ENCODE results near the gene TRIAP1.

The TRIAP1 gene

DNA sequence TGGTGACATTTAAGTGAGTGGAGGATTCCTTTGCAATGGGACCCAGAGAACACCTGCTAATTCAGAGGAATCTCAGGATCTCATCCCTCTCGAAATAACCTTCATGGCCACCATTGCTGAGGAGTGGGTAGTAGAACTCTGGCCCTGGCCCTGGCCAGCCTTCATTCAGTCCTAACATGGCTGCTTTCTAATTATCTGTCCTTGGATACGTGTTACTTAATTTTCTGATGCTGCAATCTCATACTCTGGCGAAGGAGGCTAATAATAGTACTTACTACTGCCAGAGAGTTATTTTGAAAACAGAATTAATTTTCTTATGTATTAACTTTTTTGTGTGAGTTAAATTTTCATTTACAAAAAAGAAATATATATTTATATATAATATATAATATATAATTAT is 20.4 kb downstream of the TRIAP1 start:
- no peak for DNase-seq

DNA sequence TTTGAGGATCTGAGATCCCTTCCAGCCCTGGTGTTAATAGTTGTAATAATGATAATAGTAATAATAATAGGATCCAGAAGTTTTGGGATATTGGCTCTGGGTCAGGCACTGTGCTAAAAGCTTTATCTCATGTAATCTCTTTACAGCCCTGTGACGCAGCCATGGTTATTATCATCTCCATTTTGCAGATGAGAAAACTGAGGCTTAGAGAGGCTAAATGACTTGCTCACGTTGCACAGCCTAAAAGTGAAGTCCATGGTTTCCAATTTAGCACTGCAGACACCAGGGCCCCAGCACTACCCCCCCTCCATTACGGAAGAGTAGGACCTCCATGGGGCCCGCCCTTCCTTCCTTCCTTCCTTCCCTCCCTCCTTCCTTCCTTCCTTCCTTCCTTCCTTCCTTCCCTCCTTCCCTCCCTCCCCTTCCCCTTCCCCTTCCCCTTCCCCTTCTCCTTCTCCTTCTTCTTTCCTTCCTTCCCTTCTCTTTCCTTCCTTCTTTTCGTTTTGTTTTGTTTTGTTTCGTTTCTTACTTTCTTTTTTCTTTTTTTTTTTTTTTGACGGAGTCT is 23.2 kb downstream of the TRIAP1 start:
- no peak for DNase-seq

DNA sequence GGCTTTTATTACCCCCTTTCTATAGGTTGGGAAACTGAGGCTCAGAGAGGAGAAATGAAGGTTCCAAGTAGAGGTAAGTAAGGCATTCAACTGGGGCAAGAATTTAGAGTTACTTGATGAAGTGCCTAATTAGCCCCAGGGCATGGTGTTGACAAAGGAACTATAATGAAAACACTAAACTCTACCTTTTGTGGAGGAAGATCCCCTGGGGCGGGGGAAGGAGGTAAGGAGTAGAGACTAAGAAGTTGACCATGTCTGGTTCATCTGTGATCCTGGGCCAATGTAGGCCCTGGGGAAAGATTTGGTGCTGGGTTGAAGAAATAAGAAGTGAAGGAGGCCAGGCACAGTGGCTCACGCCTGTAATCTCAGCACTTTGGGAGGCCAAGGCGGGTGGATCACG is 24.5 kb downstream of the TRIAP1 start:
- DNase-seq: no peak

DNA sequence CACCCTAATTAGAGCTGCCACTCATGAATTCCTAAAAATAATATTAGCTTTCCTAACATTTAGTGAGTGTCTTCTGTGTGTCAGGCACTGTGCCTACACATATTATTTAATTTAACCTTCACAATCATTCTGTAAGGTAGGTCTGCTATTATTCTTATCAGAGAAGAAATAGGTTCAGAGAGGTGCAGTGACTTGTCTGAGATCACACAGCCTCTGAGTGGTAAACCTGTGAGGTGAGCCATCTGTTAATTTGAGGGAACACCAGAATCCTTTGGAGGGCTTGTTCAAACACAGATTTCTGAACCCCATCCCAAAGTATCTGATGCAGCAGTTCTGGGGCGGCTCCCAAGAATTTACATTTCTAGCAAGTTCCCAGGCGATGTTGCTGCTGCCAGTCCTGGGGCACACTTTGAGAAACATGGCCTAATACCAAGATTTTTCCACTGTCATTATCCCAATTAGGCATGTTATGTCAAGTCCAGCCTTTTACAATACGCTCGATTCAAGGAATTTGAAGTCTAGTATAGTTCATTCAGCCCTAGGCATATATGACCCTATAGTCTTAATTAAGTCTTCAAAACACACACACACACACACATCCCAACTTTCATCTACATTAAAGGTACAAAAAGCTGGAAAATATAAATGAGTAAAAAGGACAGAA is 28.1 kb downstream of the TRIAP1 start:
- DNase-seq: no peak

DNA sequence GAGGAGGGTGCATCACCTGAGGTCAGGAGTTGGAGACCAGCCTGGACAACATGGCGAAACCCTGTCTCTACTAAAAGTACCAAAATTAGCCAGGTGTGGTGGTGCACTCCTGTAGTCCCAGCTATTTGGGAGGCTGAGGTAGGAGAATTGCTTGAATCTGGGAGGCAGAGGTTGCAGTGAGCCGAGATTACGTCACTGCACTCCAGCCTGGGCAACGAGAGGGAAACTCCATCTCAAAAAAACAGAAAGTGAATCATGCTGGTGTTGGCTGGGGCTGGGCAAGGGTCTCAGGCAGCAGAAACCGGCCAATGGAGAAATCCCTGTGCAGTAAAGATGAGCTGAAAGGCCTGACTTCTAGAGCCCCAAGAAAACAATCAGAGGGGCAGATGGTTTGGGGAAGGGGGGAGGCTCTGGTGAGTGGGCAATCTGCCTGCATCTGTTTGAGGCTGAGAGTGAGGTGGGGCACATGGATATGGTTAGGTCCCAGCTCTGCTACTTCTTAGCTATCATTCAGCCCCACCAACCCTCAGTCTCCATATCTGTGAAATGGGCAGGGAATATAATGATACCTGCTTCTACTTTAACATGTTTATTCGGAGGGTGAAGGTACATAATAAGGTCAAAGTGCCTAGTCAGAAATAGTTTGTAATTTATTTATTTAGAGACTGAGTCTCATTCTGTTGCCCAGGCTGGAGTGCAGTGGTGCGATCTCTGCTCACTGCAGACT is 29.5 kb downstream of the TRIAP1 start:
- no peak for DNase-seq

DNA sequence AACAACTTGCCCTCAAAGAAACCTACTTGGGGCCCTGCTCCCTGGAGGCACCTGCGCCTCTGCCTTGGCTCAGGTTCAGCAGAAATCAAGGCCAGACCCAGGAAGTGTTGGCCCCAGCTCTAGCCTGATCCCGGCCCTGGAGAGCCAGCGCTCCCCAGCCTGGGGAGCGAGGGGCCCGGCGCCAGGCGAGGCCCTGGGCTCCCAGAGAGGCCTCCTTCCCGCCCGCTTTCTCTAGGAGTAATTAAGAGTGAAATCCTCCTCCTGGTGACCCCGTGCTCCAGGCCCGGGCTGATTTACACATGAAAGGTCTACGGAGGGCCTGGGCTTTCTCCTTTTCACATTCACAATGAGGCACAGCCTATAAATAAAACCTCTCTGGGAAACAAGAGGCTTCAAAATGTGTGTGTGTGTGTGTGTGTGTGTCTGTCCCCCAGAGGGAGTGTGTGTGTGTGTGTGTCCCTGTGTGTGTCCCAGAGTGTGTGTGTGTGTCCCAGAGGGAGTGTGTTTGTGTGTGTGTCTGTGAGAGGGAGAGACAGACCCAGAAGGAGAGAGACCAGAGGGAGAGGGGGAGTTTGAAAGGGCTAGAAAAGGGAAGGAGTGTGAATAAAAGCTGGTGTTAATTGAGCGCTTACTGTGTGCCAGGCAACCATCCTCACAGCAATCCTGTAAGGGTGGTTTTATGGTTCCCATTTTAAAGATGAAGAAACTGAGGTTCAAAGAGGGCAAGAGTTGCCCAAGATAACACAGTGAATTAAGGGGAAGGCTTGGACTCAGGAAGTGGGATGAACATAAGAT is 32.1 kb downstream of the TRIAP1 start:
- DNase-seq: no peak

DNA sequence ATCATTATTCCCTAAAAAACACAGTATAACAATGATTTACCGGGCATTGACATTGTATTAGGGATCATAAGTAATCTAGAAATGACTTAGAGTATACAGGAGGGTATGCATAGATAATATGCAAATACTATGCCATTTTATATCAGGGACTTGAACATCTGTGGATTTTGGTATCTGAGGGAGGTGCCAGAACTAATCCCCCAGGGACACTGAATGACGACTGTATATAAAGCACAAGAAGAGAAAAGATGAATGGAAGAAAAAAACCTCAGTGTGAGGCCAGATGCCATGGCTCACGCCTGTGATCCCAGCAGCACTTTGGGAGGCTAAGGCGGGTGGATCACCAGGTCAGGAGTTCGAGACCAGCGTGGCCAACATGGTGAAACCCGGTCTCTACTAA is 33.8 kb downstream of the TRIAP1 start:
- no peak for DNase-seq

DNA sequence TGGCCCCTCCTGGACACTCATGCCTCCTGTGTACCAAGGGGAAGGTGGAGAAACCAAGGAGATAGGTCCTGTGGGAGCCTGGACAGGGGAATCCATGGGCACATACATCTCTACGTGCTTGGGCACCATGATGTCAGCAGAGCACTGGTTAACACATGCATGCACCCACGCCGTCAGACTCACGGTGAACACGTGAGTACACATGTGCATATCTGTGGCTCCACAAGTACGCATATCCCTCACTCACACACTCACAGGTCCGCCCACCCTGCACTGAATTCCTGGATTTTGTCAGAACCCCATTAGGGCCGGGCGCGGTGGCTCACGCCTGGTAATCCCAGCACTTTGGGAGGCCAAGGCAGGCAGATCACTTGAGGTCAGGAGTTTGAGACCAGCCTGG is 37.4 kb downstream of the TRIAP1 start:
- DNase-seq: no peak

DNA sequence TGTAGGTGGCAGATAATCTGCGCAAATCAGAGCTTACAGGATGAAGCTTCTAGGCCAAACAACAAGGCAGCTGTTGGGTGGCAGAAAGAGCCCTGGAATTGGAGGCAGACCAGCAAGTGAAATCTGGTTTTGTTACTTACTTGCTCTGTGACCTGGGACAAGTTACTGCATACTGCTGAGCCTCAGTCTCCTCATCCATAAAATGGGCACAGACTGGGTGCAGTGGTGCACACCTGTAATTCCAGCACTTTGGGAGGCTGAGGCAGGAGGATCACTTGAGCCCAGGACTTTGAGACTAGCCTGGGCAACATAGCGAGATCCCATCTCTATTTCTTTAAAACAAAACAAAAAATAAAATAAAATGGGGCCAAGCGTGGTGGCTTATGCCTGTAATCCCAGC is 39.6 kb downstream of the TRIAP1 start:
- DNase-seq: no peak

DNA sequence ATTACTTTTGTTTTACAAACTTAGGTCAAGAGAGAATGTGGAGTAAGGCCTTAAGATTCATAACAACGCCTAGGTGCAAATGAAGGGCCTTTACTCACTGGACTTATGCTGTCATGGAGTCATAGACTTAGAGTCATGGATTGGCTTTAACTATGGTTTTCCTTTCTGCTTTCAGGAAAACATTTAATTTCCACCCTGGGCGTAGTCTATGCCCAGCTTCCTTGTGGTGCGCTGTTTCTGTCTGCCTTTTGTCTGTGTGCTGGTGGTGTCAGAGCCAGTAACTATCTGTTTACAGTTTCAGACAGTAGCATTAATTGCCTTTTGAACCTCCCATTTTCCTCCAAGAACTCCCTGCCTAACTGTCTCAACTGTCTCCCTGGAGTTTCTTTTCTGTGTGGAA is 40.1 kb downstream of the TRIAP1 start:
- DNase-seq: no peak

DNA sequence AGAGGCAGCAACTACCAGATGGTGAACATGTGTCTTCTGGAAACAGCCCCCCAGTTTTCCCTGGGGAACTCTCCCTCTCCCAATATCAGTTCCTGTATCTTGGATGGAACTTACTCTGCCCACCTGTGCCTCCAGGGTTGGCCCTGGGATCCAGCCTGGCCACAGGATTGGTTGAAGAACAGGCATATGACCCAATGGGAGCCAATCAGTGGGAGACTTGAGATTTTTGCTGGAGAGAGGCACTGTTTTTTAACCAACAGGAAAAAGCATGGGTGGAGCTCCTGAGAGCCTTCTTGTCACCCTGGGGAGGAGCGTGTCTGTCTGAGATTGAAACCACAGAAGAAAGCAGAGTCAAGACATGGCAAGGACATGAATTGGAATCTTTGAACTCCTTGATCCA is 41.9 kb downstream of the TRIAP1 start:
- DNase-seq: no peak

DNA sequence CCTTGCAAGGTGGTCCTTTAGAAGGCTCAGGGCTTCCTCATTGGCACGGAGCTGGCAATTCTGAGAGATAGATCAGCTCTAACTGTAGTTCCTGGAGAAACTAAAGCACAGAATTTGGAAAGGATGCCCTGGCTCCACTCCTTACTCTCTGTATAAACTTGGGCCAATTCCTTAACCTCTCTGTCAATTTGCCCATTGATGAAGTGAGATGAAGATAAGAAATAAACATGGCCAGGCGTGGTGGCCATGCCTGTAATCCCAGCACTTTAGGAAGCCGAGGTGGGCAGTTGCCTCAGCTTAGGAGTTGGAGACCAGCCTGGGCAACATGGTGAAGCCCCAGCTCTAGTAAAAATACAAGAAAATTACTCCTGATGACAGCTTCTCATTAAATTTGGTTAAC is 42.3 kb downstream of the TRIAP1 start:
- DNase-seq: no peak

DNA sequence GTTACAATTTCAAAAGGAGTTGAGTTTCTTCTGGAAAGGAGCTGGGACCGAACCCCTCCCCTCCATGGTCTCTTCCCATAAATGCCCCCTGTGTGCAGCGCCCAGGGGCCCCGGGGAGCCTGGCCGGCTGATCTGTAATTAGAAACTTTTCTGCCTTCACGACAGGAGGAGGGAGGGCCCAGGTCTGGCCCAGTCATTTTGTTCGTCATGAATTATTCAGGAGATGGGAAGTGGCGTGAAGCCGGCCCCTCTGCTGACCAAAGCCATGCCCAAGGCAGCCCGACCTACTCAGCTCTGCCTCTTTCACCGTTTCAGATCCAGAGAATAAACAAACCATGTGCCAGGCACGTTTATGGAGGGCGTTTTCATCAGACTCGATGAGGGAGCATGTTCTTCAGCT is 44.0 kb downstream of the TRIAP1 start:
- no peak for DNase-seq

DNA sequence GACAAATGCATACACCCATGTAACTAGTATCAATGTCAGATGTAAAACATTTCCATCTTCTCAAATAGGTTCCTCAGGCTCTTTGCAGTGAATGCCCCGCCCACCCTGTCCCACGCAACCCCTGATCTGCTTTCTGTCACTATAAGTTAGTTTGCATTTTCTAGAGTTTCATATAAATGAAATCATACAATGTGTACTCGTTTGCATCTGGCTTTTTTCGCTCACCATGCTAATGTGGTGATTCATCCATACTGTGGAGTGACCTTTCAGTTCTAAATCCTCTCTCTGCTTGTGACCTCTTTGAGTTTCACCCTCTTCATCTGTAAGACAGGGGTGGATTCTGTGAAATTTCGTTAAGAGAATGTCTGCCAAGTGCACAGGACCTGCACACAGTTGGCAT is 46.7 kb downstream of the TRIAP1 start:
- no peak for DNase-seq

DNA sequence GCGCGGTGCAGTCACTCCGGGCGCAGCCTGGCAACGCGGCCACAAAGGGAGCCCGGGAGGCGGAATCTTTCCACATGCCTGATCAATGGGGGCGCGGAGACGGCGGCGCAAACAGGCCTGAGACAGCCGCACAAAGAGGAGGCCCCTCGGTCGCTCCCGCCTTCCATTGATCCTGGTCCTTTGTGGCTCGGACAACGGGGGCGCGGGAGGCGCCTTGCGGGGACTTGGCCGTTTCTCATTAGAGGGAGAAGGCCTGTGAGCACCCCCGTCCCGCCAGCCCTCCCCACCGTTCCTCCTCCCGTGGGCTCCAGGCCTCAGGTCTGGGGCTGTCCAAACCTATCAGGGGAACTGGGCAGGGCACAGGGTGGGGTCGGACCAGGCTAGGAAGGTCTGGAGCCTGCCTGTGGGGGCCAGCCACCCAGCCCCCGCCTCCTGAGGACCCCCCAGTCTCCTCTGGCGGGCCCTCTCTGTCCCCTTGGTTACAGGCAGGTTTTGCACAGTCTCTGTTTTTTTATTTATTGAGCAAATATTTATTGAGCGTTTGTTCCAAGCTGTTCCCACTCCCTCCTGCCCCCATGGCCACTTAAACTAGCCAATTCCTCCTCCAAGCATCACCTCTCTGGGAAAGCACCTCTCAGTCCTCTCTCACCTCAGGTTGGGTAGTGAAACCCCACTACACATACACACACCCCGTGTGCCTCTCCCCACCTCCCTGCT is 48.2 kb downstream of the TRIAP1 start:
- no peak for DNase-seq

DNA sequence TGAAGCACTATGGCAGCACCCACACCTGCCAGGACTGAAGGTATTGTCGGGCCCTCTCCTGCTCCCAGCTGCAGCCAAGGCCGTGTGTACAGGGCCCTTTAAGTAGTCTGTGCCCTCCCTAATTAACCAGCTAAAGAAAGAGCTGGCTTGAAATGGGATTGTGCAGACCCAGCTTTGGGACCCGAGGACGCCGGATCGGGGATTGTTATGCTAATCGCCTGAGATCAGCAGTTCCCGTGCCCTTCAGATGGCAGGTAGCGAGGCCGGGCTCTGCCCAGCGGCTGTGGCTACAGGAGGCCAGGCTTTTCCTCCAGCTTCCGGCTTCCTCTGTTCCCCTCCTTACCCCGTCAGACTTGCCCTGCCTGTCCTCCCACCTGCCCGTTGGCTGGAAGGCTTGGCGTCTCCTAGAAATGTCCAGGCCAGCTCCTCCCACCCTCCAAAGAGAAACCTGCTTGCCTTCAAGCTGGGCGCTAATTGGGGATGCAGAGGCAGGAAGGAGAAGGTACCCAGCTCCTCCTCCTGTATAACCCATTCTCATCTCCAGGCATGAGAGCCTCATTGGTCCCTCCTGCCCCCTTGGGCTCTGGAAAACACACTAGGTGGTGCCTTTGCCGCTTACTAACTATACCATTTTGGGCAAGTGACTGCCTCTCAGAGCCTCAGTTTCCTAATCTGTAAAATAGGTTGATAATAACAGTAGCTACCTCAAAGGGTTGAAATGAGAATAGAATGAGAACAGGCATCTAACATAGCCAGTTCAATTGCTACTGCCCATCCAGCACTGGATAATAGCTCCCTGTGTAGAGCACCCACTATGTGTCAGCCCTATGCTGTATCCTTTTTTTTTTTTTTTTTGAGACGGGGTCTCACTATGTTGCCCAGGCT is 51.5 kb downstream of the TRIAP1 start:
- DNase-seq: no peak

Measured in activated naive CD4-positive, alpha-beta T cell treated with Interleukin-2 at 50 U/mL for 16 hours (primary cell).